HPDE6-E6E7 (cell line): ENCODE results near the gene PSORS1C2.

Source experiments
- DNase-seq: peaks from one replicate; pipeline ENCODE4 v3.0.0; 2011; ENCODE audit warnings: missing footprints; ENCODE audit errors: extremely low spot score

The PSORS1C2 gene

GRCh38 chr6:31114541-31114878, 24.4 kb downstream of the PSORS1C2 start, which contains the start of gene PSORS1C1:
Gene PSORS1C1, plus strand, starts transcription at chr6:31114800. Its CDS starts 14,833 bp downstream, at chr6:31129633.
- DNase-seq: peak; percentile 94

GRCh38 chr6:31113861-31114540, 24.9 kb downstream of the PSORS1C2 start:
- no peak for DNase-seq

- DNase-seq: no peak
Measured at GRCh38 chr6:31112478-31112877, 26.4 kb downstream of the PSORS1C2 start, which contains the start of gene C6orf15. Gene C6orf15, minus strand, starts transcription at chr6:31112575. Its CDS starts 20 bp downstream, at chr6:31112555.

- no peak for DNase-seq
Measured at GRCh38 chr6:31111712-31112111, 27.2 kb downstream of the PSORS1C2 start.

GRCh38 chr6:31110825-31111582, 27.9 kb downstream of the PSORS1C2 start:
- no peak for DNase-seq

- no peak for DNase-seq
Measured at GRCh38 chr6:31107052-31107451, 31.8 kb downstream of the PSORS1C2 start.

GRCh38 chr6:31103136-31103535, 35.7 kb downstream of the PSORS1C2 start:
- DNase-seq: no peak

GRCh38 chr6:31098449-31098938, 40.4 kb downstream of the PSORS1C2 start:
- DNase-seq: no peak

GRCh38 chr6:31096656-31097055, 42.2 kb downstream of the PSORS1C2 start:
- no peak for DNase-seq

GRCh38 chr6:31096215-31096614, 42.7 kb downstream of the PSORS1C2 start:
- no peak for DNase-seq

GRCh38 chr6:31094389-31094881, 44.4 kb downstream of the PSORS1C2 start:
- no peak for DNase-seq

GRCh38 chr6:31092769-31093505, 45.9 kb downstream of the PSORS1C2 start:
- DNase-seq: no peak

GRCh38 chr6:31092238-31092637, 46.6 kb downstream of the PSORS1C2 start:
- DNase-seq: no peak

- DNase-seq: no peak
Measured at GRCh38 chr6:31091680-31092079, 47.2 kb downstream of the PSORS1C2 start.

GRCh38 chr6:31090973-31091364, 47.9 kb downstream of the PSORS1C2 start:
- no peak for DNase-seq

- DNase-seq: no peak
Measured at GRCh38 chr6:31090275-31090972, 48.4 kb downstream of the PSORS1C2 start.
